Right lobe of liver (tissue), 4 donors: ENCODE measurements around the gene DISP3.

Experiments
- POLR2A ChIP-seq: fragments of 450-650 bp; IDR thresholded peaks from one replicate; pipeline ENCODE4 v1.6.1; 2017; ENCODE audit warnings: antibody characterized with exemption, mild to moderate bottlenecking
- TF ChIP-seq, protein P1 (sequence below), 4 donors: fragments of 200-600 bp in 3 of 4; fragments of 450-650 bp in 1 of 4; IDR thresholded peaks; one replicate each; pipeline versions ENCODE4 v1.5.1 to v1.8.0; 2016 to 2022; ENCODE audit warnings: antibody characterized with exemption in 4 of 4, mild to moderate bottlenecking in 2 of 4
- donor health status: DM: no; HTN: no; CAD: no.
- donor health status: DM: no; HTN: no; CAD: no.
- donor health status: DM: no; HTN: yes; CAD: no.

DNA sequence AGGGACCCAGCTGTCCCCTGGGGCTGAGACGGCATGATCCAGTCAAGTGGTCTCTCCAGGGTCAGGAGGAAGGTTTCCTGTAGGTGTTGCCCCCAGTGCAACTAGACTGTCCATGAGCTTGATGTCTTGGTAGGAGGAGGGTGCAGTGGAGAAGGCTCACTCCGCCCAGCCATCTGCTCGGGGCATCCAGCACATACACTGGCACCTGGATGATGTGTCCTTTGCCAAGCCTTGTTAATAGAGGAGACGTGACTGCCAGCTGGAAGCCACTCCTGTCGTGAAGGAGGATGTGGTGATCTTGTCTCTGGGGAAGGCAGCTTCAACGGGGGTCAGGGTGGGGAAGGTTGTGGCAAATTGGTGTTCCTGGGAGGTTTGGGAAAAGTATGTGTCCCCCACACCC lies 6.2 kb downstream of the DISP3 start:
- TF ChIP-seq, protein P1, sequence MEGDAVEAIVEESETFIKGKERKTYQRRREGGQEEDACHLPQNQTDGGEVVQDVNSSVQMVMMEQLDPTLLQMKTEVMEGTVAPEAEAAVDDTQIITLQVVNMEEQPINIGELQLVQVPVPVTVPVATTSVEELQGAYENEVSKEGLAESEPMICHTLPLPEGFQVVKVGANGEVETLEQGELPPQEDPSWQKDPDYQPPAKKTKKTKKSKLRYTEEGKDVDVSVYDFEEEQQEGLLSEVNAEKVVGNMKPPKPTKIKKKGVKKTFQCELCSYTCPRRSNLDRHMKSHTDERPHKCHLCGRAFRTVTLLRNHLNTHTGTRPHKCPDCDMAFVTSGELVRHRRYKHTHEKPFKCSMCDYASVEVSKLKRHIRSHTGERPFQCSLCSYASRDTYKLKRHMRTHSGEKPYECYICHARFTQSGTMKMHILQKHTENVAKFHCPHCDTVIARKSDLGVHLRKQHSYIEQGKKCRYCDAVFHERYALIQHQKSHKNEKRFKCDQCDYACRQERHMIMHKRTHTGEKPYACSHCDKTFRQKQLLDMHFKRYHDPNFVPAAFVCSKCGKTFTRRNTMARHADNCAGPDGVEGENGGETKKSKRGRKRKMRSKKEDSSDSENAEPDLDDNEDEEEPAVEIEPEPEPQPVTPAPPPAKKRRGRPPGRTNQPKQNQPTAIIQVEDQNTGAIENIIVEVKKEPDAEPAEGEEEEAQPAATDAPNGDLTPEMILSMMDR (IDR thresholded peaks at IDR 0.05) = no peak
- no peak for TF ChIP-seq POLR2A
